SK-N-SH treated with all-trans-retinoic acid at 6 μM for 48 hours (cell line): Measurements from ENCODE around the gene SMIM13.

Experiments
- ARNTL ChIP-seq: fragments of 450-650 bp; formaldehyde crosslinking; IDR thresholded peaks from 2 replicates; pipeline ENCODE4 v1.5.0; 2020; ENCODE audit warnings: low read depth, mild to moderate bottlenecking, moderate library complexity, borderline replicate concordance
- BACH2 ChIP-seq: fragments of 250-450 bp; sonication (Bioruptor Pico); IDR thresholded peaks from 2 replicates; pipeline ENCODE4 v1.9.0; 2021; ENCODE audit warnings: mild to moderate bottlenecking, borderline replicate concordance
- ISL1 ChIP-seq: fragments of 250-450 bp; sonication (Bioruptor Pico); IDR thresholded peaks from 2 replicates; pipeline ENCODE4 v2.1.2; 2022; ENCODE audit warnings: mild to moderate bottlenecking, moderate library complexity
- RARB ChIP-seq: fragments of 250-450 bp; sonication (Bioruptor Pico); IDR thresholded peaks from 2 replicates; pipeline ENCODE4 v1.8.0; 2021; ENCODE audit warnings: mild to moderate bottlenecking, moderate library complexity
- SNAI2 ChIP-seq: fragments of 250-450 bp; sonication (Bioruptor Pico); IDR thresholded peaks from 2 replicates; pipeline ENCODE4 v1.5.0; 2020; ENCODE audit warnings: mild to moderate bottlenecking, moderate library complexity
- TOX ChIP-seq: fragments of 250-450 bp; sonication (Bioruptor Pico); IDR thresholded peaks from 2 replicates; pipeline ENCODE4 v1.8.0; 2021; ENCODE audit warnings: mild to moderate bottlenecking, moderate library complexity, borderline replicate concordance
- ZFP3 ChIP-seq: fragments of 250-450 bp; sonication (Bioruptor Pico); IDR thresholded peaks from 2 replicates; pipeline ENCODE4 v1.5.0; 2020; ENCODE audit warnings: mild to moderate bottlenecking, moderate library complexity
- ZFP30 ChIP-seq: fragments of 450-650 bp; formaldehyde crosslinking; IDR thresholded peaks from 2 replicates; pipeline ENCODE4 v1.5.0; 2022; ENCODE audit warnings: mild to moderate bottlenecking, moderate library complexity
- ZNF8 ChIP-seq: fragments of 450-650 bp; formaldehyde crosslinking; IDR thresholded peaks from 2 replicates; pipeline ENCODE4 v1.5.0; 2020; ENCODE audit warnings: mild to moderate bottlenecking, moderate library complexity
- TF ChIP-seq, protein P1 (sequence below): fragments of 250-450 bp; sonication (Bioruptor Pico); IDR thresholded peaks from 2 replicates; pipeline ENCODE4 v1.5.0; 2020; ENCODE audit warnings: mild to moderate bottlenecking, moderate library complexity
- TF ChIP-seq, protein P2 (sequence below): fragments of 250-450 bp; sonication (Bioruptor Pico); IDR thresholded peaks from 2 replicates; pipeline ENCODE4 v1.5.1; 2021; ENCODE audit warnings: mild to moderate bottlenecking, moderate library complexity

DNA sequence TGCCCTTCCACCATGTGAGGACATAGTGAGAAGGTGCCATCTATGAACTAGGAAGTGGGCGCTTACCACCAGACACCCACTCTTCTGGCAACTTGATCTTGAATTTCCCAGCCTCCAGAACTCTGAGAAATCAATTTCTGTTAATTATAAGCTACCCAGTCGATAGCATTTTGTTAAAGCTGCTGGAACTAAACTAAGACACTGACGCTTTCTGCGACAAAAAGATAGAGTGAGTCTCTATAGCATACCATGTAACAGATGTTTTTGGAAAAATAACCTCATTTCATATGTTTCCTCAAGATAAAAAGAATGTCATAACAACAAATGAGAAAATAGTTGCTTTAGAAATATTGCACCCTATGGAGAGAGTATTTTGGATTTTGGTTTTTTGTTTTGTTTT lies 15.4 kb upstream of the SMIM13 start:
- no peak for TF ChIP-seq ZNF8 (CRISPR knock-in tag)
- no peak for TF ChIP-seq TOX (CRISPR knock-in tag)
- TF ChIP-seq ARNTL (CRISPR knock-in tag), result no peak
- TF ChIP-seq, protein P1, sequence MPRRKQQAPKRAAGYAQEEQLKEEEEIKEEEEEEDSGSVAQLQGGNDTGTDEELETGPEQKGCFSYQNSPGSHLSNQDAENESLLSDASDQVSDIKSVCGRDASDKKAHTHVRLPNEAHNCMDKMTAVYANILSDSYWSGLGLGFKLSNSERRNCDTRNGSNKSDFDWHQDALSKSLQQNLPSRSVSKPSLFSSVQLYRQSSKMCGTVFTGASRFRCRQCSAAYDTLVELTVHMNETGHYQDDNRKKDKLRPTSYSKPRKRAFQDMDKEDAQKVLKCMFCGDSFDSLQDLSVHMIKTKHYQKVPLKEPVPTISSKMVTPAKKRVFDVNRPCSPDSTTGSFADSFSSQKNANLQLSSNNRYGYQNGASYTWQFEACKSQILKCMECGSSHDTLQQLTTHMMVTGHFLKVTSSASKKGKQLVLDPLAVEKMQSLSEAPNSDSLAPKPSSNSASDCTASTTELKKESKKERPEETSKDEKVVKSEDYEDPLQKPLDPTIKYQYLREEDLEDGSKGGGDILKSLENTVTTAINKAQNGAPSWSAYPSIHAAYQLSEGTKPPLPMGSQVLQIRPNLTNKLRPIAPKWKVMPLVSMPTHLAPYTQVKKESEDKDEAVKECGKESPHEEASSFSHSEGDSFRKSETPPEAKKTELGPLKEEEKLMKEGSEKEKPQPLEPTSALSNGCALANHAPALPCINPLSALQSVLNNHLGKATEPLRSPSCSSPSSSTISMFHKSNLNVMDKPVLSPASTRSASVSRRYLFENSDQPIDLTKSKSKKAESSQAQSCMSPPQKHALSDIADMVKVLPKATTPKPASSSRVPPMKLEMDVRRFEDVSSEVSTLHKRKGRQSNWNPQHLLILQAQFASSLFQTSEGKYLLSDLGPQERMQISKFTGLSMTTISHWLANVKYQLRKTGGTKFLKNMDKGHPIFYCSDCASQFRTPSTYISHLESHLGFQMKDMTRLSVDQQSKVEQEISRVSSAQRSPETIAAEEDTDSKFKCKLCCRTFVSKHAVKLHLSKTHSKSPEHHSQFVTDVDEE, result no peak
- TF ChIP-seq, protein P2, sequence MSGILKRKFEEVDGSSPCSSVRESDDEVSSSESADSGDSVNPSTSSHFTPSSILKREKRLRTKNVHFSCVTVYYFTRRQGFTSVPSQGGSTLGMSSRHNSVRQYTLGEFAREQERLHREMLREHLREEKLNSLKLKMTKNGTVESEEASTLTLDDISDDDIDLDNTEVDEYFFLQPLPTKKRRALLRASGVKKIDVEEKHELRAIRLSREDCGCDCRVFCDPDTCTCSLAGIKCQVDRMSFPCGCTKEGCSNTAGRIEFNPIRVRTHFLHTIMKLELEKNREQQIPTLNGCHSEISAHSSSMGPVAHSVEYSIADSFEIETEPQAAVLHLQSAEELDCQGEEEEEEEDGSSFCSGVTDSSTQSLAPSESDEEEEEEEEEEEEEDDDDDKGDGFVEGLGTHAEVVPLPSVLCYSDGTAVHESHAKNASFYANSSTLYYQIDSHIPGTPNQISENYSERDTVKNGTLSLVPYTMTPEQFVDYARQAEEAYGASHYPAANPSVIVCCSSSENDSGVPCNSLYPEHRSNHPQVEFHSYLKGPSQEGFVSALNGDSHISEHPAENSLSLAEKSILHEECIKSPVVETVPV, result no peak
- no peak for TF ChIP-seq ISL1 (CRISPR knock-in tag)
- no peak for TF ChIP-seq ZFP3 (CRISPR knock-in tag)
- TF ChIP-seq SNAI2 (CRISPR knock-in tag), result no peak
- no peak for TF ChIP-seq ZFP30 (CRISPR knock-in tag)
- no peak for TF ChIP-seq RARB (CRISPR knock-in tag)
- TF ChIP-seq BACH2, result no peak
